Activated CD4-positive, CD25-positive, alpha-beta regulatory T cell treated with anti-CD3 and anti-CD28 coated beads, Interleukin-2, amount 50 U/mL, for 16 hours (primary cell): ENCODE results near the gene ALG8.
"Not testable (repeated sequence)": the region's sequence is repeated elsewhere in the genome, so short reads cannot be mapped to it uniquely, and the experiment has no call there.

Experiments used
- DNase-seq: peaks from one replicate; pipeline ENCODE4 v3.0.0-alpha.2; 2020; ENCODE audit warnings: low read depth, low spot score

The ALG8 gene

GRCh38 chr11:78071717-78072116 is 67.7 kb downstream of the ALG8 start:
- DNase-seq, result no peak

GRCh38 chr11:78070621-78071020 is 68.8 kb downstream of the ALG8 start:
- DNase-seq, result no peak

DNA sequence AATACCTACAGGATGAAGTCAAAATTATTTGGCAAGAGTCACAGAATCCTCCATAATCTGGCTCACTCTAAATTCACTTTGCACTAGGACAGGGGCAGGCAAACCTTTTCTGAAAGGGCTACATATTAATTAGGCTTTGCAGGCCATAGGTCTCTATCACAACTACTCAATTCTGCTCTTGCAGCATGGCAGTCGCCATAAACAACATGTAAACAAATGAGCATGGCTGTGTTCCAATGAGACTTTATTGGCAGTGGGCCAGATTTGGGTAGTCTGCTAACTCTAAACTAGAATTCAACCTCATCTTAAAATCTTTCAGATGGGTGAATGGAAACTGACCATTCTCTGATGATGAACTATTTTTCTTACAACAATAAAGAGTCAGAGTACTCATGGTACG is 70.0 kb downstream of the ALG8 start:
- no peak for DNase-seq

- DNase-seq, result no peak
Measured at GRCh38 chr11:78067704-78068103, 71.7 kb downstream of the ALG8 start.

DNA sequence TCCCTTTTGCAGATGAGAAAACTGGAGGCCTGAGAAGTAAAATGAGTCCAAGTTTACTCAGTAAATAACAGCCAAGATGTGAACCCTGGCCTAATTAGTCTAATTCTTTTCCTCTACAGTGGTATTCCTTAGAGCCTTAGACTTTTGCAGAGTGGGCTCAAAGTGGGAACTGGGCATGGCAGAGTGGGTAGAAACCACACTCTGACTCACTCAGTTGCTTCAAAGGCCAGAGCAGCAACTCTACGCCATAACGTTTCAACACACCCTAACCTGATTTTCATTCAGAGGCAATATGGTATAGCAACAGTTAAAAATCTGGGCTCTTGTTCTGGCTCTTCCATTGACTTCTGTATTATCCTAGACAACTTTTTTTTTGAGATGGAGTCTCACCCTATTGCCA is 73.0 kb downstream of the ALG8 start:
- DNase-seq, result no peak

DNA sequence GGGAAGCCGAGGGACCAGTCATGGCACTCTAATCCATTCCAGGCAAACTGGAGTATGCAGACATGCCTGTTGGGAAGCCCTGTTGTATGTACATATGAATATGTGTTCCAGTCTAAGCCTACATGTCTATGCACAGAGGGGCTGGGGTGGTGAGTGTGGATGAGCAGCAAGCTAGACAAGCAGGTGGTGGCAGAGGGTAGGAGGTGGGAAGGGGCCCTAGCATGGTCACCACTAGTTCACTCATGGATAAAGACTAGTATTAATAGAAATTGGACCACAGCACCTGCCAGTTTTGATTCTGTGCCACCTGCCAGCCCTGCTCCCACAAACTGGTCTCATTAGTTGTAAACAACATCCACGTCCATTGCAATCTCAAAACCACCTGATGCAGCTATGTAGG is 74.2 kb downstream of the ALG8 start:
- no peak for DNase-seq

DNA sequence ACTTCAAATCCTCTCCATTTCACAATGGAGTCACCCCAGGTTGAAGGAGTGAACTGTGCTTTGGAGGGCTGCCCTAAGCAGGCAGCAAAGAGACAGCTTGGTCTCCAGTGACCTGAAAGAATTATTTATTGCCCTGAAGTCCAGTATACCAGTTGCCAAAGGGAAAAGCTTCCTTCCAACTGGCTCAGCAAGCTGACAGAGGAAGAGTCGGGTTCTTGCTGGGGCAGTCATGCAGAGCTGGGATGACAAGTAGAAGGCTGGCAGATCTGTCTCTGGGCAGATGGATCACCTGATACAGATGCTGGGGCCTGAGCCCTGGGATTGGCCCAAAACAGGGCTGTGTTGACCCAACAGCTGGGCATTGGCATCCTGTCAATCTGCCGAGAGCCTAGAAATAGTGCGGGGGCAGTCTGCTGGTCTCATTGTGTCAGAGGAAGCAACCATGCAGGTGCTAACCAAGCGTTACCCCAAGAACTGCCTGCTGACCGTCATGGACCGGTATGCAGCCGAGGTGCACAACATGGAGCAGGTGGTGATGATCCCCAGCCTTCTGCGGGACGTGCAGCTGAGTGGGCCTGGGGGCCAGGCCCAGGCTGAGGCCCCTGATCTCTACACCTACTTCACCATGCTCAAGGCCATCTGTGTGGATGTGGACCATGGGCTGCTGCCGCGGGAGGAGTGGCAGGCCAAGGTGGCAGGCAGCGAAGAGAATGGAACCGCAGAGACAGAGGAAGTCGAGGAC is 75.8 kb downstream of the ALG8 start, which contains the start of gene THRSP:
Gene THRSP, plus strand, starts transcription at position 422 of the 742 bp plus-strand sequence. Its CDS starts 21 bp downstream, at position 443.
- no peak for DNase-seq

DNA sequence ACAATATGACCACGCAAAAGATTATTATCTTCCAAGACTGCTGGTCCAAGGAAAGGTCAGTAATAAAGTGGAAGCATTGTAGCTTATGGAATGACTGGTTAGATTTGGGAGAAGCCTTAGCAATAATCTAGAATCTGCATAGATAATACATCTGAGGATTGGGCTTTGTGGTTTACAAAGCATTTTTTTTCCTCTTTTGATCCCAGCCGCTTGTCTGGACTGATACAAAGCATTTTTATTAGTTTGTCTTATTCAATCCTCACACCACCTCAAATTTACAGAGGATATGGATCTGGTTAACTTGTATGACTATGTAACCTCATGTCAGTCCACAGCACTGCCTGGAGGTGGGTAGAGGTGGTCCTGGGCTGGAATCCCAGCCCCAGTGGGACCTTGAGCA is 76.8 kb downstream of the ALG8 start:
- DNase-seq, result no peak

GRCh38 chr11:78061921-78062311 is 77.5 kb downstream of the ALG8 start:
- no peak for DNase-seq

GRCh38 chr11:78061088-78061920 is 78.1 kb downstream of the ALG8 start:
- no peak for DNase-seq

DNA sequence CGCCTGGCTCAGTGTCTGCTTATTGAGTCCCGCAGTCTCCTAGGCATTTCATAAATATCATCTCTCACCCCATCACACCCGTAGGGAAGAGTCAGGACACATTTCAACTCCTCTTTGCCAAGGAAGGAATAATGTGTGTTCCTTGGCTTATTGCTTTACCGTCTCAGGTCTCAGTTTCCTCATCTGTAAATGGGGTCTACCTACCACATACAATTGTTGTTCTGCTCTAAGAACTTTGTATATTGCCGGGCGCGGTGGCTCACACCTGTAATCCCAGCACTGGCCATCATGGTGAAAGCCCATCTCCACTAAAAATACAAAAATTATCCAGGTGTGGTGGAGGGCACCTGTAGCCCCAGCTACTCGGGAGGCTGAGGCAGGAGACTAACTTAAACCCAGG is 78.9 kb downstream of the ALG8 start:
- DNase-seq, result no peak

DNA sequence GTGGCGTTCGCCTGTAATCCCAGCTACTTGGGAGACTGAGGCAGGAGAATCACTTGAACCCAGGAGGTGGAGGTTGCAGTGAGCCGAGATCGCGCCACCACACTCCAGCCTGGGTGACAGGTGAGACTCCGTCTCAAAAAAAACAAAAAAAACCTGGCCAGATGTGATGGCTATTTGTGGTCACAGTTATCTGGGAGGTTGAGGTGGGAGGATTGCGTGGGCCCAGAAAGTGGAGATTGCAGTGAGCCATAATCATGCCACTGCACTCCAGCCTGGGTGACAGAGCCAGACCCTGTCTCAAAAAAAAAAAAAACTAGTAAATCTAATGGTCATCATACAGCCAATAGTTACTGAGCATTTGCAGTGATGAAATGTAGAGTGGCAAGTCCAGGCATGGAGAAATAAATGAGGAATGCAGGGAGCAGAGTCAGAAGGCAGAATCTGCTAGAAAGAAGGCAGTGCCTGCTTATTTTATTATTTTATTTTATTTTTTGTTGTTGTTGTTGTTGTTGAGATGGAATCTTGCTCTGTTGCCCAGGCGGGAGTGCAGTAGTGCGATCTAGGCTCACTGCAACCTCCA is 79.6 kb downstream of the ALG8 start:
- DNase-seq, result not testable (repeated sequence)

DNA sequence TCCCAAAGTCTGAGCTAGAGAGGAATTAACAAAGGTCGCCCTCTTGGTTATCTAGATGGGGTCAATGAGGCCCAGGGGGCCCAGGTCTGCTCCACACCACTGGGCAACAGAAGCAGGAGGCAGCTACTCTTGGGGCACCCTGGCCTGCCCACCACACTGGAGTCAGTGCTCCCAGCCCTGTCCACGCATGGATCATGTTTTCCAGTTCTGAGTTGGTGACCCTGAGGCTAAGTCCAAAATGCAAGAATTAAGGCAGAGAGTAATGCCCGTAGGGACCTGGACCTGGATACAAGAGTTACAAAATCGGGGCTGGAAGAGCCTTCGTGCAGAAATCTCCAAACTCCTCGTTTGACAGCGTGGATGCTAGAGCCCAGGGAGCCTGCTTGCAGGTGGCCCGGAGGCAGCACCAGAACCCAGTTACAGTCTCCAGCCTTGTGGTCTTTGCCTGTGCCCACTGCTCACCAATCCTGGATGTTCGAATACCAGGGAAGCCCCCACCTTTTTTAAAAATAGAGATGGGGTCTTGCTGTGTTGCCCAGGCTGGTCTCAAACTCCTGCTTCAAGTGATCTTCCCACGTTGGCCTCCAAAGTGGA is 81.9 kb downstream of the ALG8 start:
- no peak for DNase-seq

DNA sequence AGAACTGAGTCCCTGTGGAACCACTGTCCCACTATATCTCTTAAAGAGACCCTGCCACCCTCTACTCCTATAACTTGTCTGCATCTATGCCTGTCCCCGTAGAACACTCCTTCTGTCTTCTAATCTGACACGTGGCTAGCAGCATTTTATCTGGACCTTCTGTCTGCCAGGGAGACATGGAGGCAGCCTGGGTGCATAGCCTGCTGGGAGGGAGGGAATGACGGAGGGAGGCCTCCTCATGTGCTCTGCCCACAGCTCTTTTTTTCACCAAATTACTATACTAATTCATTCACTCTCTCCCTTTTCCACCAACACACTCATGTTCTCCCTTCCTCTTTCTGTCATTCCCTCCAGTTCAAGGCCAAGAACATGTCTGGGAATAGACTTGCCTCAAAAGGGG is 83.3 kb downstream of the ALG8 start:
- no peak for DNase-seq

GRCh38 chr11:78054971-78055370 is 84.5 kb downstream of the ALG8 start:
- DNase-seq, result no peak

DNA sequence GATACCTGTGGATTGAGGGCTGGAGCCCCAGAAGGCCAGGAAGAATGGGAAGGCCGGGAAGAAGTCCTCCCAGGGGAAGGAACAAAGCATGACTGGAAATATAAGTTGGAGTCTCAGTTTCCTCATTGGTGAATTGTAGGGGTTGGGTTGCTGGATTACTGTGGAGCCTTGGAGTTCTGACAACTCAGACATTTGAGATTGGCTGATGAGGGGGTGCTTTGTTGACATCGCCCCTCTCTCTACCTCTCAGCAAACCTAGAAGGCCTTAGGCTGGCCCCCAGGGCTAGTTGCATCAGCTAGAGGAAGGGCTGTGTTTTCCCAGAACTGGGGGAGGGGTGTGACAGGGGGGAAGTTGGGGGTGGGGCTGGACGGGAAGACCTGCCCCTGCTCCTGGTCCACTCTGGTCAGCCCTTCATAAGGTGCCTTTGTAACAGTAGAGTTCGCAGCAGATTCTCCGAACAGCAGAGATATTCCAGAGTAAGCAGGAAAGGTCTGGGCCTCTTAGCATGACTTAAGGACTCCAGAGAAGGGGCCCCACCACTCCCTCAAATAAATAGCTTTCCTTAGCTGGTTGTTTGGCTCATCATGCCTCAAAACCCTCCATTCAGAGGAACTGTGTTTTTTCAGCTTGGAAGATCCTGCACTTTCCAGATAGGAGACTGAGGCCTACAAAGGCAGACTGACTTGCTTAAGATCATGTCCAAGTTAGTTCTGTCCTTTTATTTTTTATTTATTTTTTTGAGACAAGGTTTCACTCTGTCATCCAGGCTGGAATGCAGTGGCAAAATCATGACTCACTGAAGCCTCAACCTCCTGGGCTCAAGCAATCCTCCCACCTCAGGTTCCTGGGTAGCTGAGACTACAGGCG is 88.2 kb downstream of the ALG8 start:
- no peak for DNase-seq
